Uterus (tissue), 2 donors: Measurements from ENCODE around the gene FAM168A.

Experiments used
- POLR2A ChIP-seq, 2 donors: fragments of 450-650 bp; IDR thresholded peaks; one replicate each; pipeline ENCODE4 v1.6.1; 2016; ENCODE audit warnings: antibody characterized with exemption in 2 of 2, mild to moderate bottlenecking in 1 of 2, moderate library complexity in 1 of 2
- TF ChIP-seq, protein P1 (sequence below), 4 experiments: fragments of 200-600 bp in 2 of 4; fragments of 450-650 bp in 2 of 4; sonication (generic) in 2 of 4; IDR thresholded peaks; one replicate each; pipeline ENCODE4 v1.5.1; 2016 to 2019; ENCODE audit warnings: antibody characterized with exemption in 4 of 4, mild to moderate bottlenecking in 2 of 4, moderate library complexity in 1 of 4

GRCh38 chr11:73399636-73400035 lies 198.3 kb downstream of the FAM168A start:
- TF ChIP-seq, protein P1, sequence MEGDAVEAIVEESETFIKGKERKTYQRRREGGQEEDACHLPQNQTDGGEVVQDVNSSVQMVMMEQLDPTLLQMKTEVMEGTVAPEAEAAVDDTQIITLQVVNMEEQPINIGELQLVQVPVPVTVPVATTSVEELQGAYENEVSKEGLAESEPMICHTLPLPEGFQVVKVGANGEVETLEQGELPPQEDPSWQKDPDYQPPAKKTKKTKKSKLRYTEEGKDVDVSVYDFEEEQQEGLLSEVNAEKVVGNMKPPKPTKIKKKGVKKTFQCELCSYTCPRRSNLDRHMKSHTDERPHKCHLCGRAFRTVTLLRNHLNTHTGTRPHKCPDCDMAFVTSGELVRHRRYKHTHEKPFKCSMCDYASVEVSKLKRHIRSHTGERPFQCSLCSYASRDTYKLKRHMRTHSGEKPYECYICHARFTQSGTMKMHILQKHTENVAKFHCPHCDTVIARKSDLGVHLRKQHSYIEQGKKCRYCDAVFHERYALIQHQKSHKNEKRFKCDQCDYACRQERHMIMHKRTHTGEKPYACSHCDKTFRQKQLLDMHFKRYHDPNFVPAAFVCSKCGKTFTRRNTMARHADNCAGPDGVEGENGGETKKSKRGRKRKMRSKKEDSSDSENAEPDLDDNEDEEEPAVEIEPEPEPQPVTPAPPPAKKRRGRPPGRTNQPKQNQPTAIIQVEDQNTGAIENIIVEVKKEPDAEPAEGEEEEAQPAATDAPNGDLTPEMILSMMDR (IDR thresholded peaks at IDR 0.05), result no peak
- no peak for TF ChIP-seq POLR2A (IDR thresholded peaks at IDR 0.05)
